ENCODE data around the gene BID. TPM values are rescaled to one million over a fixed set of nuclear protein-coding genes. Genes with fewer than 3 reads are reported as not detected.

The BID gene
- total RNA-seq, 1 experiment from 2014 or later, result 32.5 TPM

- no peak for TF ChIP-seq ATF2 (CRISPR knock-in tag; IDR thresholded peaks at IDR 0.05; ENCODE audit: borderline replicate concordance, low read depth)
- no peak for TF ChIP-seq ETV6 (CRISPR knock-in tag; IDR thresholded peaks at IDR 0.05)
- TF ChIP-seq IRF1 (CRISPR knock-in tag; IDR thresholded peaks at IDR 0.05), result no peak
- no peak for TF ChIP-seq ZNF396 (CRISPR knock-in tag; IDR thresholded peaks at IDR 0.05; ENCODE audit: borderline replicate concordance)
- TF ChIP-seq HMGXB4 (CRISPR knock-in tag; IDR thresholded peaks at IDR 0.05), result no peak
- no peak for TF ChIP-seq ZNF671 (CRISPR knock-in tag; IDR thresholded peaks at IDR 0.05)
- no peak for TF ChIP-seq OVOL2 (CRISPR knock-in tag; IDR thresholded peaks at IDR 0.05; ENCODE audit: borderline replicate concordance)
- TF ChIP-seq ZNF281 (CRISPR knock-in tag; IDR thresholded peaks at IDR 0.05), result no peak
- no peak for TF ChIP-seq PREB (CRISPR knock-in tag; IDR thresholded peaks at IDR 0.05; ENCODE audit: borderline replicate concordance)
- TF ChIP-seq MXD4 (CRISPR knock-in tag; IDR thresholded peaks at IDR 0.05; ENCODE audit: borderline replicate concordance), result no peak
- TF ChIP-seq MAX (CRISPR knock-in tag; IDR thresholded peaks at IDR 0.05), result no peak
- TF ChIP-seq FOXJ3 (CRISPR knock-in tag; IDR thresholded peaks at IDR 0.05; ENCODE audit: borderline replicate concordance), result no peak
- TF ChIP-seq KAT7 (CRISPR knock-in tag; IDR thresholded peaks at IDR 0.05; ENCODE audit: borderline replicate concordance), result no peak
These were observed 23.7 kb upstream of the BID start (continued) for GRCh38 chr22:17797721-17798559.

GRCh38 chr22:17796695-17797094, 22.4 kb upstream of the BID start:
- ATAC-seq (no peak), DNase-seq (ENCODE audit: low spot score) (no peak)
- Mint-ChIP-seq H3K27ac (no peak overlapping the region), H3K4me1 (no peaks in the 10 kb centered on the region), H3K4me3 (no peak overlapping the region), H3K9me3 (no peaks in the 10 kb centered on the region), H3K36me3 (no peaks in the 10 kb centered on the region), H3K27me3 (ENCODE audit: low read depth) (no peaks in the 10 kb centered on the region)
- CTCF ChIA-PET, result interaction anchor here (1.4 to 2.0 kb wide), 3 partner anchors 10 to 279 kb away, joined by 4 to 8 read pairs (median 7); no protein-coding TSS in a partner anchor
- POLR2A ChIA-PET, result no interaction called here
- TF ChIP-seq ATF2 (CRISPR knock-in tag; IDR thresholded peaks at IDR 0.05; ENCODE audit: borderline replicate concordance, low read depth) (no peak), MLX (CRISPR knock-in tag; IDR thresholded peaks at IDR 0.05) (no peak), E2F1 (CRISPR knock-in tag; IDR thresholded peaks at IDR 0.05) (no peak), PREB (CRISPR knock-in tag; IDR thresholded peaks at IDR 0.05; ENCODE audit: borderline replicate concordance) (no peak)

All from WTC11 (cell line).